Hepatocyte (in vitro differentiated cells): Measurements from ENCODE around the gene DYRK4. TPM values are rescaled to one million over a fixed set of nuclear protein-coding genes. Genes with fewer than 3 reads are reported as not detected.
"Not testable (repeated sequence)": the region's sequence is repeated elsewhere in the genome, so short reads cannot be mapped to it uniquely, and the experiment has no call there.

Experiments
- DNase-seq: peaks from one replicate; pipeline ENCODE4 v3.0.0-alpha.2; 2016; ENCODE audit warnings: low spot score
- H2AFZ ChIP-seq: fragments of 200-600 bp; sonication (generic); 2 replicates; pipeline ENCODE4 v1.6.0; 2016; ENCODE audit warnings: antibody characterized with exemption, mild to moderate bottlenecking
- H3K27ac ChIP-seq: fragments of 200-600 bp; sonication (generic); 2 replicates; pipeline ENCODE4 v1.5.1; 2016; ENCODE audit warnings: mild to moderate bottlenecking
- H3K27me3 ChIP-seq: fragments of 200-600 bp; sonication (generic); 2 replicates; pipeline ENCODE4 v1.6.1; 2016
- H3K36me3 ChIP-seq: fragments of 200-600 bp; sonication (generic); replicated peaks from 2 replicates; pipeline ENCODE4 v1.5.1; 2016; ENCODE audit warnings: low read depth; ENCODE audit not compliant: insufficient read depth
- H3K4me1 ChIP-seq: fragments of 200-600 bp; sonication (generic); 2 replicates; pipeline ENCODE4 v1.5.1; 2016; ENCODE audit warnings: mild to moderate bottlenecking, moderate library complexity; ENCODE audit not compliant: insufficient read depth
- H3K4me2 ChIP-seq: fragments of 200-600 bp; sonication (generic); 2 replicates; pipeline ENCODE4 v1.6.0; 2016
- H3K4me3 ChIP-seq: fragments of 200-600 bp; sonication (generic); 2 replicates; pipeline ENCODE4 v1.5.1; 2016; ENCODE audit warnings: mild to moderate bottlenecking
- H3K79me2 ChIP-seq: fragments of 200-600 bp; sonication (generic); 2 replicates; pipeline ENCODE4 v1.6.0; 2017; ENCODE audit warnings: mild to moderate bottlenecking
- H3K9me2 ChIP-seq: fragments of 200-600 bp; sonication (generic); replicated peaks from 2 replicates; pipeline ENCODE4 v1.6.0; 2017; ENCODE audit warnings: mild to moderate bottlenecking; ENCODE audit not compliant: insufficient read depth
- H3K9me3 ChIP-seq: fragments of 200-600 bp; sonication (generic); 2 replicates; pipeline ENCODE4 v1.5.1; 2016; ENCODE audit warnings: low read depth, mild to moderate bottlenecking
- H4K20me1 ChIP-seq: fragments of 200-600 bp; sonication (generic); 2 replicates; pipeline ENCODE4 v1.6.0; 2016; ENCODE audit warnings: mild to moderate bottlenecking; ENCODE audit not compliant: insufficient read depth, poor library complexity, severe bottlenecking
- EZH2 ChIP-seq: fragments of 200-600 bp; sonication (generic); IDR thresholded peaks from 2 replicates; pipeline ENCODE4 v1.6.1; 2016; ENCODE audit warnings: antibody characterized with exemption, mild to moderate bottlenecking, borderline replicate concordance
- EZH2phosphoT487 ChIP-seq: fragments of 200-600 bp; sonication (generic); IDR thresholded peaks from one replicate; pipeline ENCODE4 v1.6.1; 2018; ENCODE audit warnings: antibody characterized with exemption, mild to moderate bottlenecking, low read depth, moderate library complexity; ENCODE audit not compliant: unreplicated experiment, severe bottlenecking
- whole genome bisulfite sequencing: methylation state at CpG from one replicate; pipeline ENCODE4 v1.1.6; 2016; ENCODE audit warnings: low lambda C conversion rate; ENCODE audit errors: missing lambda C conversion rate; 5-methylcytosine and 5-hydroxymethylcytosine counted together
- polyA plus RNA-seq: library from polyadenylated mRNA; unstranded; fragments of >200 nt; fragmentation: Nextera tagmentation; extraction: Ambion mirVana; gene quantifications from 2 replicates; pipeline ENCODE4 v1.2.1, GENCODE V29; 2016
- total RNA-seq: library from RNA; depleted of rRNA; stranded (reverse); fragments of >200 nt; gene quantifications from 2 replicates; pipeline ENCODE4 v1.2.3, GENCODE V29; 2014
- TF ChIP-seq, protein P1 (sequence below): fragments of 200-600 bp; sonication (generic); IDR thresholded peaks from 2 replicates; pipeline ENCODE4 v1.5.1; 2016; ENCODE audit warnings: antibody characterized with exemption, mild to moderate bottlenecking; ENCODE audit not compliant: poor library complexity

The DYRK4 gene, protein sequence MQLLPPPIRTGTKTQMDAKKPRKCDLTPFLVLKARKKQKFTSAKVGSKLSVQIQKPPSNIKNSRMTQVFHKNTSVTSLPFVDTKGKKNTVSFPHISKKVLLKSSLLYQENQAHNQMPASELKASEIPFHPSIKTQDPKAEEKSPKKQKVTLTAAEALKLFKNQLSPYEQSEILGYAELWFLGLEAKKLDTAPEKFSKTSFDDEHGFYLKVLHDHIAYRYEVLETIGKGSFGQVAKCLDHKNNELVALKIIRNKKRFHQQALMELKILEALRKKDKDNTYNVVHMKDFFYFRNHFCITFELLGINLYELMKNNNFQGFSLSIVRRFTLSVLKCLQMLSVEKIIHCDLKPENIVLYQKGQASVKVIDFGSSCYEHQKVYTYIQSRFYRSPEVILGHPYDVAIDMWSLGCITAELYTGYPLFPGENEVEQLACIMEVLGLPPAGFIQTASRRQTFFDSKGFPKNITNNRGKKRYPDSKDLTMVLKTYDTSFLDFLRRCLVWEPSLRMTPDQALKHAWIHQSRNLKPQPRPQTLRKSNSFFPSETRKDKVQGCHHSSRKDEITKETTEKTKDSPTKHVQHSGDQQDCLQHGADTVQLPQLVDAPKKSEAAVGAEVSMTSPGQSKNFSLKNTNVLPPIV
- total RNA-seq (34.1 and 34.7 TPM in 2 replicates), polyA plus RNA-seq (42.0 and 50.3 TPM in 2 replicates)

DNA sequence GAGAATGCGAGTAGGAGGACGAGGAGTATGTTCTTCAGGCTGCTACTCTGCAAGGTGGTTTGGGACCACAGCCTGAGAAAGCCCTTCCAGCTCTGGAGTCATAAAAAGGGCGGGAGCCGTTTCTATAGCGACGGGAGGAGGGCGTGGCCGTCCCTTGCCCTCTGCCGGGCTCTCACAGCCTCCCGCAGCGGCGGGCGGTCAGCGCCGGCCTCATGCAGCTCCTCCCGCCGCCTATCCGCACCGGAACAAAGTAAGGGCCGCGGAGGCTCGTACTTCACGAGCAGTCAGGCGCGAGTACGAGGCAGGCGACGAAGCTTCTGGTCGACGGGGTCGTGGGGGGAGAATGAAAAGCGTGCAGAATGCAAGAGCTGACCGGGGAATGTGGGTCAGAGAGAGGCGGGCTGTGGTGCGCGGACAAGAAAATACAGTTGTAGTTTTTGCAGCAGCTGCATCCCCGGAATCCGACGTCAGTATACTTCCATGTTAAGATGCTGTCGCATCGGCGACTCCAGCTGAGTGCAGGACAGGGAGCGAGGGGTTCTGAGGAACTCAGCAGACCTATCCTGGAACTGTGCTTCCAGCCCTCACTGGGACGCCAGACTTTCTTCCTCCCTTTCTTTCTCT lies at the start of gene DYRK4:
TSS of gene DYRK4 (plus strand) at position 175 of the 624 bp plus-strand sequence. CDS start at position 213, 38 bp downstream.
- no peak within 1 kb of the TSS for H3K27ac ChIP-seq
- no peaks in the 10 kb centered on the region for H3K9me2 ChIP-seq
- no peaks in the 10 kb centered on the region for H3K4me1 ChIP-seq
- WGBS: 6% methylated on average over 38 of the region's 44 CpGs
- TF ChIP-seq EZH2: no peak
- no peak for TF ChIP-seq EZH2phosphoT487
- TF ChIP-seq, protein P1, sequence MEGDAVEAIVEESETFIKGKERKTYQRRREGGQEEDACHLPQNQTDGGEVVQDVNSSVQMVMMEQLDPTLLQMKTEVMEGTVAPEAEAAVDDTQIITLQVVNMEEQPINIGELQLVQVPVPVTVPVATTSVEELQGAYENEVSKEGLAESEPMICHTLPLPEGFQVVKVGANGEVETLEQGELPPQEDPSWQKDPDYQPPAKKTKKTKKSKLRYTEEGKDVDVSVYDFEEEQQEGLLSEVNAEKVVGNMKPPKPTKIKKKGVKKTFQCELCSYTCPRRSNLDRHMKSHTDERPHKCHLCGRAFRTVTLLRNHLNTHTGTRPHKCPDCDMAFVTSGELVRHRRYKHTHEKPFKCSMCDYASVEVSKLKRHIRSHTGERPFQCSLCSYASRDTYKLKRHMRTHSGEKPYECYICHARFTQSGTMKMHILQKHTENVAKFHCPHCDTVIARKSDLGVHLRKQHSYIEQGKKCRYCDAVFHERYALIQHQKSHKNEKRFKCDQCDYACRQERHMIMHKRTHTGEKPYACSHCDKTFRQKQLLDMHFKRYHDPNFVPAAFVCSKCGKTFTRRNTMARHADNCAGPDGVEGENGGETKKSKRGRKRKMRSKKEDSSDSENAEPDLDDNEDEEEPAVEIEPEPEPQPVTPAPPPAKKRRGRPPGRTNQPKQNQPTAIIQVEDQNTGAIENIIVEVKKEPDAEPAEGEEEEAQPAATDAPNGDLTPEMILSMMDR: no peak
- no peaks in the 10 kb centered on the region for H3K79me2 ChIP-seq
- peak within 1 kb of the TSS; percentile 83 for H2AFZ ChIP-seq
- H3K4me2 ChIP-seq: peak within 1 kb of the TSS; percentile 79
- no peaks in the 10 kb centered on the region for H3K36me3 ChIP-seq
- no peaks in the 10 kb centered on the region for H4K20me1 ChIP-seq
- H3K27me3 ChIP-seq: no peaks in the 10 kb centered on the region
- no peak within 1 kb of the TSS for H3K4me3 ChIP-seq
- peak; percentile 93 for DNase-seq
- H3K9me3 ChIP-seq: no peaks in the 10 kb centered on the region

DNA sequence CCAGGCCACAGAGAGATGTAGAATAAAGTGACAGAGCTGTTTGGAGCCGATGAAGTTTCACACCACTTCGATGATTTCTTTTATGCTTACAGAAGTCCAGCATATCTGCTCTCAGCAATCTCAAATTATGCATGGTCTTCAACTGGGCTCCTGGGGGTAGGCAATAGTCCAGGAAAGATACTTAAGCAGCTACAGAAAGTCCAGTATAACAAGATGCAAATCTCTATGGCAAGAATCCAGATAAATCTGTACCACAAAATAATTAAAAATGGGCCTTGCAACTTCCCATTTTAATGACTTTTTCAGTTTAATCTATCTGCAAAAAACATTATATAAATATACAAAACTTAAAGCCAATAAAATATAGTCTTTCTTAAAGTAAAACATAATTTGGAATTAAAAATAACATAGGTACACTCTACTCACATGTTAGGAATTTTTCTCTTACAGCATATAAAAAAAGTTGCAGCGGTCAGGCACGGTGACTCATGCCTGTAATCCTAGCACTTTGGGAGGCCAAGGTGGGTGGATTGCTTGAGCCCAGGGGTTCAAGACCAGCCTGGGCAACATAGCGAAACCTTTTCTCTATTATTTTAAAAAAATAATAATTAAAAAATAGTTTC lies 43.8 kb upstream of the DYRK4 start:
- H3K27me3 ChIP-seq: no peaks in the 10 kb centered on the region
- no peak overlapping the region for H2AFZ ChIP-seq
- H3K36me3 ChIP-seq: no peaks in the 10 kb centered on the region
- H3K9me3 ChIP-seq: no peaks in the 10 kb centered on the region
- no peak overlapping the region for H3K4me3 ChIP-seq
- DNase-seq: no peak
- H4K20me1 ChIP-seq: no peaks in the 10 kb centered on the region
- TF ChIP-seq EZH2phosphoT487 (no peak), EZH2 (no peak)
- TF ChIP-seq, protein P1: no peak
- H3K4me1 ChIP-seq: no peaks in the 10 kb centered on the region
- no peaks in the 10 kb centered on the region for H3K79me2 ChIP-seq
- H3K9me2 ChIP-seq: no peaks in the 10 kb centered on the region
- H3K27ac ChIP-seq: no peak overlapping the region
- no peak overlapping the region for H3K4me2 ChIP-seq
- 81% methylated on average over 5 of the region's 5 CpGs for WGBS

DNA sequence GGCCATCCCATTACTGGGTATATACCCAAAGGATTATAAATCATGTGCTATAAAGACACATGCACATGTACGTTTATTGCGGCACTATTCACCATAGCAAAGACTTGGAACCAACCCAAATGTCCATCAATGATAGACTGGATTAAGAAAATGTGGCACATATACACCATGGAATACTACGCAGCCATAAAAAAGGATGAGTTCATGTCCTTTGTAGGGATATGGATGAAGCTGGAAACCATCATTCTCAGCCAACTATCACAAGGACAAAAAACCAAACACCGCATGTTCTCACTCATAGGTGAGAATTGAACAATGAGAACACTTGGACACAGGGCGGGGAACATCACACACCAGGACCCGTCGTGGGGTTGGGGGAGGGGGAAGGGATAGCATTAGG lies 38.6 kb upstream of the DYRK4 start:
- H3K9me3 ChIP-seq, H3K36me3 ChIP-seq, H3K27me3 ChIP-seq, H3K4me2 ChIP-seq, H4K20me1 ChIP-seq, DNase-seq, H3K4me3 ChIP-seq, H3K9me2 ChIP-seq, H3K79me2 ChIP-seq, H3K4me1 ChIP-seq, H2AFZ ChIP-seq, H3K27ac ChIP-seq: not testable (repeated sequence)
- WGBS: 94% methylated on average over 6 of the region's 7 CpGs
